CD14-positive monocyte (primary cell): ENCODE data around the gene CCR4. TPM values are rescaled to one million over a fixed set of nuclear protein-coding genes. Genes with fewer than 3 reads are reported as not detected.
"Not testable (repeated sequence)": the region's sequence is repeated elsewhere in the genome, so short reads cannot be mapped to it uniquely, and the experiment has no call there.

Experiments used
- DNase-seq, 3 donors: peaks; one replicate each; pipeline ENCODE4 v3.0.0-alpha.2; 2011 to 2022
- H2AFZ ChIP-seq: 2 replicates; pipeline ENCODE4 v1.6.0; 2012; ENCODE audit warnings: mild to moderate bottlenecking, low read depth, low read length, inconsistent platforms; ENCODE audit not compliant: insufficient read depth, poor library complexity, severe bottlenecking
- H3K27ac ChIP-seq, 2 donors: 1 replicate in 1 of 2; 2 replicates in 1 of 2; pipeline ENCODE4 v1.5.1; 2012 to 2013; ENCODE audit warnings: low read length in 2 of 2, control low read depth in 1 of 2, inconsistent platforms in 1 of 2, low read depth in 1 of 2, mild to moderate bottlenecking in 1 of 2
- H3K27me3 ChIP-seq, 2 donors: one replicate each; pipeline versions ENCODE4 v1.6.0 to v1.6.1; 2011 to 2013; ENCODE audit warnings: low read length in 2 of 2; ENCODE audit not compliant: control insufficient read depth in 2 of 2, insufficient read depth in 2 of 2
- H3K36me3 ChIP-seq, 2 donors: replicated peaks in 1 of 2; 1 replicate in 1 of 2; 2 replicates in 1 of 2; pipeline versions ENCODE4 v1.5.1 to v1.6.1; 2012 to 2013; ENCODE audit warnings: low read length in 2 of 2, control low read depth in 1 of 2, inconsistent platforms in 1 of 2, mild to moderate bottlenecking in 1 of 2; ENCODE audit not compliant: insufficient read depth in 2 of 2, control insufficient read depth in 1 of 2
- H3K4me1 ChIP-seq, 2 donors: 1 replicate in 1 of 2; 2 replicates in 1 of 2; pipeline versions ENCODE4 v1.5.1 to v1.6.1; 2012 to 2013; ENCODE audit warnings: low read length in 2 of 2, control low read depth in 1 of 2, inconsistent platforms in 1 of 2, mild to moderate bottlenecking in 1 of 2, moderate library complexity in 1 of 2; ENCODE audit not compliant: insufficient read depth in 2 of 2, control insufficient read depth in 1 of 2
- H3K4me2 ChIP-seq: replicated peaks from 2 replicates; pipeline ENCODE3; 2012; ENCODE audit warnings: low read length, moderate library complexity, mild to moderate bottlenecking; ENCODE audit not compliant: poor library complexity, severe bottlenecking; ENCODE audit errors: extremely low read depth
- H3K4me3 ChIP-seq, 3 experiments: fragments of 200-600 bp in 1 of 3; sonication (generic) in 1 of 3; replicated peaks in 1 of 3; 1 replicate in 2 of 3; 2 replicates in 1 of 3; pipeline ENCODE4 v1.5.1; 2011 to 2013; ENCODE audit warnings: low read length in 3 of 3, mild to moderate bottlenecking in 3 of 3, control low read depth in 2 of 3, low read depth in 2 of 3, inconsistent platforms in 1 of 3, moderate library complexity in 1 of 3
- H3K79me2 ChIP-seq: 2 replicates; pipeline ENCODE4 v1.6.0; 2012; ENCODE audit warnings: mild to moderate bottlenecking, control low read depth, inconsistent platforms, low read length, moderate library complexity; ENCODE audit not compliant: insufficient read depth
- H3K9ac ChIP-seq: 2 replicates; pipeline ENCODE4 v1.6.0; 2017; ENCODE audit warnings: low read length, mild to moderate bottlenecking; ENCODE audit not compliant: insufficient read depth, poor library complexity, severe bottlenecking
- H3K9me3 ChIP-seq, 2 donors: replicated peaks in 1 of 2; 1 replicate in 1 of 2; 2 replicates in 1 of 2; pipeline versions ENCODE4 v1.5.1 to v1.6.1; 2012 to 2013; ENCODE audit warnings: low read length in 2 of 2, control low read depth in 1 of 2; ENCODE audit not compliant: control insufficient read depth in 1 of 2, insufficient read depth in 1 of 2
- H4K20me1 ChIP-seq: 2 replicates; pipeline ENCODE4 v1.6.0; 2012; ENCODE audit warnings: mild to moderate bottlenecking, low read length, control low read depth, moderate library complexity; ENCODE audit not compliant: insufficient read depth
- H3K27ac Mint-ChIP-seq, 7 donors: one replicate each; pipeline ENCODE4 v1.8.0; 2020; ENCODE audit warnings: mild to moderate bottlenecking in 7 of 7, mixed read lengths in 7 of 7, moderate library complexity in 6 of 7, inconsistent platforms in 2 of 7
- H3K27me3 Mint-ChIP-seq, 3 donors: one replicate each; pipeline ENCODE4 v1.8.0; 2021 to 2022; ENCODE audit warnings: low read depth in 3 of 3, mild to moderate bottlenecking in 3 of 3, mixed read lengths in 3 of 3, moderate library complexity in 3 of 3, inconsistent platforms in 1 of 3
- H3K36me3 Mint-ChIP-seq, 2 donors: one replicate each; pipeline ENCODE4 v1.8.0; 2020; ENCODE audit warnings: mixed read lengths in 2 of 2, inconsistent platforms in 1 of 2, mild to moderate bottlenecking in 1 of 2
- H3K4me1 Mint-ChIP-seq: one replicate; pipeline ENCODE4 v1.8.0; 2020; ENCODE audit warnings: mild to moderate bottlenecking, mixed read lengths
- H3K4me3 Mint-ChIP-seq, 2 donors: one replicate each; pipeline ENCODE4 v1.8.0; 2020; ENCODE audit warnings: mild to moderate bottlenecking in 2 of 2, mixed read lengths in 2 of 2, moderate library complexity in 1 of 2
- H3K9me3 Mint-ChIP-seq, 7 donors: one replicate each; pipeline ENCODE4 v1.8.0; 2020 to 2022; ENCODE audit warnings: mixed read lengths in 7 of 7, mild to moderate bottlenecking in 6 of 7, moderate library complexity in 6 of 7, inconsistent platforms in 2 of 7
- CTCF ChIP-seq: fragments of 200-600 bp; IDR thresholded peaks from one replicate; pipeline ENCODE4 v1.8.0; 2022; ENCODE audit warnings: antibody characterized with exemption, mild to moderate bottlenecking
- WGBS: methylation state at CpG from one replicate; pipeline ENCODE4 v1.1.5; 2013; ENCODE audit warnings: missing lambda C conversion rate; ENCODE audit not compliant: insufficient coverage; 5-methylcytosine and 5-hydroxymethylcytosine counted together
- intact Hi-C, 2 donors: fragments of 100-400 bp; cut with micrococcal nuclease; formaldehyde crosslinking; loops; one replicate each; pipeline versions ENCODE4 v1.15.0 to v1.15.1; 2023
- polyA plus RNA-seq, 3 donors: library from polyadenylated mRNA; depleted of rRNA in 1 of 3; unstranded in 2 of 3; stranded (reverse) in 1 of 3; fragments of 300-500 nt in 2 of 3; fragments of >200 nt in 1 of 3; fragmentation: Illumina TruSeq in 2 of 3; gene quantifications; 1 replicate in 2 of 3; 2 replicates in 1 of 3; pipeline ENCODE4 v1.2.3, GENCODE V29; 2012 to 2021

Gene CCR4
- polyA plus RNA-seq, 3 donors: 0.04 TPM; not detected in 2

- Histone ChIP-seq H3K27ac (no peak overlapping the region), H3K4me1 (no peaks in the 10 kb centered on the region), H3K79me2 (no peaks in the 10 kb centered on the region), H3K4me2 (no peak overlapping the region), H2AFZ (no peak overlapping the region), H4K20me1 (no peaks in the 10 kb centered on the region), H3K9ac (no peak overlapping the region), H3K36me3 (no peaks in the 10 kb centered on the region), H3K27me3 (no peaks in the 10 kb centered on the region), H3K4me3 (no peak overlapping the region), H3K9me3 (peaks cover 9 to 10% of the 10 kb centered on the region in 2 donors)
- H3K27me3 Mint-ChIP-seq: peaks cover 0 to 6% (median 5%) of the 10 kb centered on the region in 3 donors
- TF ChIP-seq CTCF: no peak
- no peaks in the 10 kb centered on the region for H3K4me1 Mint-ChIP-seq
- WGBS: 57% methylated on average over 2 of the region's 5 CpGs
- no peak overlapping the region for H3K27ac Mint-ChIP-seq
- H3K4me3 Mint-ChIP-seq: no peak overlapping the region
- H3K9me3 Mint-ChIP-seq: peaks cover 4 to 21% (median 18%) of the 10 kb centered on the region in 7 donors
- DNase-seq: no peak
- H3K36me3 Mint-ChIP-seq: no peaks in the 10 kb centered on the region
- intact Hi-C loops: no loop called here
These were observed 9.8 kb downstream of the CCR4 start for GRCh38 chr3:32961189-32961715.

GRCh38 chr3:32963871-32964270, 12.4 kb downstream of the CCR4 start:
- Histone ChIP-seq H3K9ac (no peak overlapping the region), H3K4me3 (no peak overlapping the region), H3K4me1 (no peaks in the 10 kb centered on the region), H3K79me2 (no peaks in the 10 kb centered on the region), H3K27me3 (no peaks in the 10 kb centered on the region), H4K20me1 (no peaks in the 10 kb centered on the region), H3K4me2 (no peak overlapping the region), H3K27ac (no peak overlapping the region), H3K9me3 (peaks cover 15 to 16% of the 10 kb centered on the region in 2 donors), H2AFZ (no peak overlapping the region), H3K36me3 (no peaks in the 10 kb centered on the region)
- no peak for DNase-seq
- intact Hi-C loops: no loop called here
- H3K27me3 Mint-ChIP-seq: peaks cover 0 to 6% (median 5%) of the 10 kb centered on the region in 3 donors
- no peak for TF ChIP-seq CTCF
- WGBS: 100% methylated on average over 2 of the region's 3 CpGs
- peaks cover 7 to 25% (median 24%) of the 10 kb centered on the region in 7 donors for H3K9me3 Mint-ChIP-seq
- no peak overlapping the region for H3K27ac Mint-ChIP-seq
- H3K4me1 Mint-ChIP-seq: no peaks in the 10 kb centered on the region
- H3K36me3 Mint-ChIP-seq: no peaks in the 10 kb centered on the region
- H3K4me3 Mint-ChIP-seq: no peak overlapping the region

GRCh38 chr3:32964781-32965180, 13.3 kb downstream of the CCR4 start:
- H4K20me1 ChIP-seq, H3K4me3 ChIP-seq, H3K36me3 ChIP-seq, DNase-seq, H2AFZ ChIP-seq, H3K9ac ChIP-seq, H3K27ac Mint-ChIP-seq, H3K27ac ChIP-seq, H3K4me3 Mint-ChIP-seq, H3K36me3 Mint-ChIP-seq, H3K4me1 Mint-ChIP-seq, intact Hi-C loops, H3K27me3 Mint-ChIP-seq, H3K4me1 ChIP-seq, H3K79me2 ChIP-seq, H3K4me2 ChIP-seq, H3K27me3 ChIP-seq: not testable (repeated sequence)
- H3K9me3 Mint-ChIP-seq: peaks cover 7 to 25% (median 24%) of the 10 kb centered on the region in 7 donors
- no CpG with 5 or more reads among the region's 2 CpGs for WGBS
- H3K9me3 ChIP-seq: peaks cover 15 to 16% of the 10 kb centered on the region in 2 donors
